ENCODE data around the gene WASF2. TPM values are rescaled to one million over a fixed set of nuclear protein-coding genes. Genes with fewer than 3 reads are reported as not detected.
A peak's percentile ranks its signal among the peaks of the same experiment; 100 is the strongest.

Gene WASF2
- total RNA-seq, 1 experiment from 2014 or later = 104 TPM

GRCh38 chr1:27365372-27366112 lies 124.4 kb downstream of the WASF2 start (continued):
- TF ChIP-seq FOXP1 (CRISPR knock-in tag; IDR thresholded peaks at IDR 0.05; ENCODE audit: borderline replicate concordance) (no peak), FOXK1 (CRISPR knock-in tag; IDR thresholded peaks at IDR 0.05) (no peak), RELA (CRISPR knock-in tag; IDR thresholded peaks at IDR 0.05; ENCODE audit: borderline replicate concordance) (no peak), ZNF138 (CRISPR knock-in tag; conservative IDR thresholded peaks at IDR 0.05) (no peak)

GRCh38 chr1:27364696-27365371 lies 125.1 kb downstream of the WASF2 start:
- H3K4me1 Mint-ChIP-seq = peaks cover 28% of the 10 kb centered on the region
- ATAC-seq = no peak
- H3K9me3 Mint-ChIP-seq = no peaks in the 10 kb centered on the region
- peaks cover 39% of the 10 kb centered on the region for H3K27me3 Mint-ChIP-seq (ENCODE audit: low read depth)
- POLR2A ChIA-PET = interaction anchor here (0.6 to 4.1 kb wide), 11 partner anchors 14 to 235 kb away, joined by 3 to 29 read pairs (median 4); partner anchors contain the start of genes CD164L2 and SYTL1
- no peak overlapping the region for H3K27ac Mint-ChIP-seq
- H3K4me3 Mint-ChIP-seq = peak overlapping the region; percentile 84; the same call in 1 of the 2 replicates
- CTCF ChIA-PET = interaction anchor here (0.8 to 8.7 kb wide), 26 partner anchors 11 to 320 kb away, joined by 3 to 258 read pairs (median 8); partner anchors contain the start of genes CD164L2, IFI6 and SYTL1
- H3K36me3 Mint-ChIP-seq = no peaks in the 10 kb centered on the region
- no peak for DNase-seq (ENCODE audit: low spot score)
- TF ChIP-seq ZNF232 (CRISPR knock-in tag; IDR thresholded peaks at IDR 0.05) = no peak
- TF ChIP-seq ARID4B (CRISPR knock-in tag; IDR thresholded peaks at IDR 0.05; ENCODE audit: borderline replicate concordance) = no peak
- TF ChIP-seq MLX (CRISPR knock-in tag; IDR thresholded peaks at IDR 0.05) = no peak
- no peak for TF ChIP-seq E2F1 (CRISPR knock-in tag; IDR thresholded peaks at IDR 0.05)
- TF ChIP-seq E2F4 (CRISPR knock-in tag; IDR thresholded peaks at IDR 0.05; ENCODE audit: borderline replicate concordance, low read depth) = no peak
- TF ChIP-seq ZNF263 (CRISPR knock-in tag; IDR thresholded peaks at IDR 0.05; ENCODE audit: low read depth) = no peak
- no peak for TF ChIP-seq JAZF1 (CRISPR knock-in tag; IDR thresholded peaks at IDR 0.05)
- TF ChIP-seq ZNF425 (CRISPR knock-in tag; conservative IDR thresholded peaks at IDR 0.05) = no peak
- no peak for TF ChIP-seq STAT6 (CRISPR knock-in tag; conservative IDR thresholded peaks at IDR 0.05; ENCODE audit: low read depth)
- no peak for TF ChIP-seq IRF2 (CRISPR knock-in tag; IDR thresholded peaks at IDR 0.05; ENCODE audit: borderline replicate concordance, low read depth)
- no peak for TF ChIP-seq ZSCAN18 (CRISPR knock-in tag; IDR thresholded peaks at IDR 0.05)
- no peak for TF ChIP-seq ESRRA (CRISPR knock-in tag; IDR thresholded peaks at IDR 0.05; ENCODE audit: borderline replicate concordance)
- no peak for TF ChIP-seq HMGA2 (CRISPR knock-in tag; IDR thresholded peaks at IDR 0.05)
- TF ChIP-seq NFYB (CRISPR knock-in tag; conservative IDR thresholded peaks at IDR 0.05; ENCODE audit: low read depth) = no peak
- TF ChIP-seq ZNF121 (CRISPR knock-in tag; IDR thresholded peaks at IDR 0.05) = no peak
- TF ChIP-seq PRRX2 (CRISPR knock-in tag; IDR thresholded peaks at IDR 0.05) = no peak

Measured in WTC11 (cell line).